Pancreas (tissue), 10 donors: ENCODE data around the gene BFSP2. TPM values are rescaled to one million over a fixed set of nuclear protein-coding genes. Genes with fewer than 3 reads are reported as not detected.

Experiments used
- ATAC-seq, 4 donors: fragments of 200-7000 bp; cut with Tn5 transposase; one replicate each; pipeline versions ENCODE4 v1.8.0 to v1.9.1; 2020; ENCODE audit warnings: mild to moderate bottlenecking in 4 of 4, moderate library complexity in 4 of 4
- DNase-seq, 6 donors: peaks; one replicate each; pipeline ENCODE4 v3.0.0-alpha.2; 2020
- FAIRE-seq: peaks from 2 replicates; lab custom pipeline; 2012; peaks lifted over from hg19 to GRCh38; lab: Jason Lieb, UNC
- H3K27ac ChIP-seq, 4 donors: fragments of 200-600 bp; sonication (generic); 1 replicate in 3 of 4; 2 replicates in 1 of 4; pipeline versions ENCODE4 v1.5.0 to v1.8.0; 2020
- H3K27me3 ChIP-seq, 4 donors: fragments of 200-600 bp; one replicate each; pipeline ENCODE4 v1.8.0; 2021
- H3K36me3 ChIP-seq, 3 donors: fragments of 200-600 bp; sonication (generic) in 1 of 3; one replicate each; pipeline versions ENCODE4 v1.5.0 to v1.8.0; 2020 to 2021
- H3K4me1 ChIP-seq, 3 donors: fragments of 200-600 bp; one replicate each; pipeline ENCODE4 v1.8.0; 2021
- H3K4me3 ChIP-seq, 4 donors: fragments of 200-600 bp; sonication (generic) in 2 of 4; one replicate each; pipeline versions ENCODE4 v1.5.0 to v1.8.0; 2020 to 2021
- H3K9me3 ChIP-seq, 4 donors: fragments of 200-600 bp; one replicate each; pipeline ENCODE4 v1.8.0; 2021
- CTCF ChIP-seq, 4 donors: fragments of 200-600 bp; sonication (generic) in 3 of 4; IDR thresholded peaks; one replicate each; pipeline versions ENCODE4 v1.5.0 to v1.8.0; 2021; ENCODE audit warnings: antibody characterized with exemption in 4 of 4
- WGBS, 2 donors: extraction: QIAGEN DNeasy Blood & Tissue Kit; methylation state at CpG; one replicate each; pipeline ENCODE4 v1.1.7; 2013; 5-methylcytosine and 5-hydroxymethylcytosine counted together
- intact Hi-C, 3 donors: fragments of 100-400 bp; cut with DNase I; formaldehyde crosslinking; loops; one replicate each; pipeline versions ENCODE4 v1.11.1 to v1.14.2; 2022
- polyA plus RNA-seq, 2 donors: library from polyadenylated mRNA; stranded (reverse); fragments of 200-250 nt; gene quantifications; one replicate each; pipeline ENCODE4 v1.2.3, GENCODE V29; 2013
- total RNA-seq, 6 donors: library from RNA; stranded (reverse); fragmentation: NEBNext Ultra II Directional in 4 of 6; extraction: Animal tissue kit (Norgen Biotek cat#: 25700) in 4 of 6; gene quantifications; one replicate each; pipeline versions ENCODE4 v1.2.1 to v1.2.4, GENCODE V29; 2021 to 2023
- donor health status: healthy with polysubstance abuse.
- donor health status: DM: no; HTN: no; CAD: no; lungs with moderate emphysema.
- donor health status: DM: no; HTN: no; CAD: no.
- donor health status: control.
- donor health status: control.
- donor health status: Bipolar disorder and iron deficiency.
- donor health status: DM: yes; HTN: yes; CAD: no.
- donor health status: DM: no; HTN: no; CAD: no.
- donor health status: DM: no; HTN: no; CAD: no.
- donor health status: DM: yes; HTN: yes; CAD: no.

The BFSP2 gene
- total and polyA plus RNA-seq, 8 donors = not detected

- Histone ChIP-seq H3K27me3 (no peaks in the 10 kb centered on the region), H3K36me3 (no peaks in the 10 kb centered on the region), H3K9me3 (no peaks in the 10 kb centered on the region), H3K4me1 (peaks cover 0 to under 1% (median 0%) of the 10 kb centered on the region in 3 donors), H3K27ac (no peak overlapping the region), H3K4me3 (no peak overlapping the region)
- FAIRE-seq (no peak), ATAC-seq (no peak), DNase-seq (no peak)
- no peak for TF ChIP-seq CTCF (IDR thresholded peaks at IDR 0.05)
- intact Hi-C loops = no loop called here
Observed at GRCh38 chr3:133375403-133375745, 24.5 kb upstream of the BFSP2 start.

GRCh38 chr3:133376810-133377209 is 23.0 kb upstream of the BFSP2 start:
- DNase-seq (no peak), ATAC-seq (no peak), FAIRE-seq (no peak)
- Histone ChIP-seq H3K4me1 (peaks cover 6 to 11% (median 10%) of the 10 kb centered on the region in 3 donors), H3K9me3 (no peaks in the 10 kb centered on the region), H3K36me3 (no peaks in the 10 kb centered on the region), H3K4me3 (no peak overlapping the region), H3K27me3 (no peaks in the 10 kb centered on the region), H3K27ac (no peak overlapping the region)
- 61 to 63% methylated on average over 6 of the region's 6 CpGs for WGBS, 2 donors
- intact Hi-C loops = no loop called here
- TF ChIP-seq CTCF (IDR thresholded peaks at IDR 0.05) = no peak

- WGBS, 2 donors = 66 to 67% methylated on average over 3 of the region's 3 CpGs
- ATAC-seq = peak in 2 of 4 donors; percentile 22 to 53
- no peak overlapping the region for H3K27ac ChIP-seq
- H3K4me1 ChIP-seq = peaks cover 6 to 14% (median 10%) of the 10 kb centered on the region in 3 donors
- H3K36me3 ChIP-seq = no peaks in the 10 kb centered on the region
- TF ChIP-seq CTCF (IDR thresholded peaks at IDR 0.05) = no peak
- intact Hi-C loops = no loop called here
- H3K4me3 ChIP-seq = no peak overlapping the region
- no peak for DNase-seq
- no peaks in the 10 kb centered on the region for H3K9me3 ChIP-seq
- FAIRE-seq = no peak
- H3K27me3 ChIP-seq = no peaks in the 10 kb centered on the region
Observed at GRCh38 chr3:133377396-133377795, 22.5 kb upstream of the BFSP2 start.

GRCh38 chr3:133379926-133380325 is 19.9 kb upstream of the BFSP2 start:
- Histone ChIP-seq H3K27ac (no peak overlapping the region), H3K4me1 (peaks cover 6 to 14% (median 10%) of the 10 kb centered on the region in 3 donors), H3K4me3 (no peak overlapping the region), H3K9me3 (no peaks in the 10 kb centered on the region), H3K36me3 (no peaks in the 10 kb centered on the region), H3K27me3 (no peaks in the 10 kb centered on the region)
- DNase-seq (no peak), FAIRE-seq (no peak), ATAC-seq (no peak)
- whole genome bisulfite sequencing, 2 donors = 94 to 98% methylated on average over 19 of the region's 19 CpGs
- intact Hi-C loops = loop anchor here in 2 of 3 donors (10.0 kb wide), 2 partner anchors 335 to 655 kb away; partner anchors contain the start of gene NPHP3 (in 1 of the 2)
- TF ChIP-seq CTCF (IDR thresholded peaks at IDR 0.05) = no peak

- intact Hi-C loops = loop anchor here in 2 of 3 donors (10.0 kb wide), 2 partner anchors 336 to 656 kb away; partner anchors contain the start of gene NPHP3 (in 1 of the 2)
- no peak for FAIRE-seq
Observed at GRCh38 chr3:133380481-133381225, 19.2 kb upstream of the BFSP2 start.

More at GRCh38 chr3:133380481-133381225, 19.2 kb upstream of the BFSP2 start:
- Histone ChIP-seq H3K27me3 (no peaks in the 10 kb centered on the region), H3K27ac (no peak overlapping the region), H3K4me3 (no peak overlapping the region), H3K9me3 (no peaks in the 10 kb centered on the region), H3K36me3 (no peaks in the 10 kb centered on the region), H3K4me1 (peaks cover 6 to 14% (median 10%) of the 10 kb centered on the region in 3 donors)
- ATAC-seq (no peak), DNase-seq (peak in 1 of 6 donors; percentile 67)
- WGBS, 2 donors = 95 to 96% methylated on average over 16 of the region's 16 CpGs
- TF ChIP-seq CTCF (IDR thresholded peaks at IDR 0.05) = no peak
